ENCODE results near the gene MRPS27. TPM values are rescaled to one million over a fixed set of nuclear protein-coding genes. Genes with fewer than 3 reads are reported as not detected.

Gene MRPS27
- total and polyA plus RNA-seq, 8 donors, result 14.8 to 43.3 (median 23.1) TPM

DNA sequence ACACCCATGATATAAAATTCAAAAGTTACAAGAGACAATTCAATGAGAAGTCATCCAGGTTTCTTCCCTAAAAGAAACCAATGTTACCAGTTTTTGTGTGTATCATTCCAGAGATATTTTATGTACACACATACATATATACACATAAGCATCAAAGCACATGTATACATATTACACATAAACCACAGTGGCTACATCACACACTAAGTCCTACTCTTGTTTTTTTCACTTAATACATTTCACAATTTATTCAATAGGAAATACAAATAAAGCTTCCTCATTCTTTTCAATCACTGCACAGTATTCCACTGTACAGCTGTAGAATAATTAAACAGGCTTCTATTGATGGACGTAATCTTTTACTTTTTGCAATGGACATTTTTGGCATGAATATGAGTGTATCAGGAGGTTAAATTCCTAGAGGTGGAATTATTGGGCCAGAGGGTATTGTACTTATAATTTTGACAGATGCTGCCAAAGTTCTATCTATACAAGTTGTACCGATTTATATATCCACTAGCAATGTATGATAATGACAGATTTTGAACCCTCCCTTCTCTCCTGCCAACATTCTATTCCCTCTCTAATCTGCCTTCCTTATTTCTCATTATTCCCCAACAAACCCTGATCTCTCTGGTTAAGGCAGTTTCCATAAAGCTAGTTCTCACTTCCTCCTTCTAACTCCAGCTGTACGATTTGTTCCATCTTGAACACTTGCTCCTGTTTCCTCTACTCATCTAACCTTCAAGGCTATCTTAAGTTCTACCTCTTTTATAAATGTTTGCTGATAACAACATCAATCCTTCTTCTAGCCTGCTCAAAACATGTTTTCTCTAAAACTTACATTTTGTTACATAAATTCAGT, 35.2 kb downstream of the MRPS27 start:
- no peaks in the 10 kb centered on the region for H3K27me3 ChIP-seq
- WGBS, 5 donors, result 36 to 76% (median 57%) methylated on average over 3 of the region's 3 CpGs
- TF ChIP-seq POLR2AphosphoS5 (IDR thresholded peaks at IDR 0.05), result no peak
- no peak for TF ChIP-seq POLR2A (IDR thresholded peaks at IDR 0.05)
- TF ChIP-seq, protein P1, sequence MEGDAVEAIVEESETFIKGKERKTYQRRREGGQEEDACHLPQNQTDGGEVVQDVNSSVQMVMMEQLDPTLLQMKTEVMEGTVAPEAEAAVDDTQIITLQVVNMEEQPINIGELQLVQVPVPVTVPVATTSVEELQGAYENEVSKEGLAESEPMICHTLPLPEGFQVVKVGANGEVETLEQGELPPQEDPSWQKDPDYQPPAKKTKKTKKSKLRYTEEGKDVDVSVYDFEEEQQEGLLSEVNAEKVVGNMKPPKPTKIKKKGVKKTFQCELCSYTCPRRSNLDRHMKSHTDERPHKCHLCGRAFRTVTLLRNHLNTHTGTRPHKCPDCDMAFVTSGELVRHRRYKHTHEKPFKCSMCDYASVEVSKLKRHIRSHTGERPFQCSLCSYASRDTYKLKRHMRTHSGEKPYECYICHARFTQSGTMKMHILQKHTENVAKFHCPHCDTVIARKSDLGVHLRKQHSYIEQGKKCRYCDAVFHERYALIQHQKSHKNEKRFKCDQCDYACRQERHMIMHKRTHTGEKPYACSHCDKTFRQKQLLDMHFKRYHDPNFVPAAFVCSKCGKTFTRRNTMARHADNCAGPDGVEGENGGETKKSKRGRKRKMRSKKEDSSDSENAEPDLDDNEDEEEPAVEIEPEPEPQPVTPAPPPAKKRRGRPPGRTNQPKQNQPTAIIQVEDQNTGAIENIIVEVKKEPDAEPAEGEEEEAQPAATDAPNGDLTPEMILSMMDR (IDR thresholded peaks at IDR 0.05), result no peak
- TF ChIP-seq EP300 (IDR thresholded peaks at IDR 0.05), result no peak
- H3K36me3 ChIP-seq, result peaks cover 0 to 29% (median 12%) of the 10 kb centered on the region in 4 donors
- peaks cover 0 to 54% (median 26%) of the 10 kb centered on the region in 4 donors for H3K4me1 ChIP-seq
- no peaks in the 10 kb centered on the region for H3K9me3 ChIP-seq
- H3K4me3 ChIP-seq, result no peak overlapping the region
- H3K27ac ChIP-seq, result no peak overlapping the region
- DNase-seq, result no peak
- intact Hi-C loops (cut with DNase I; ENCODE audit: low total_unique reads), result no loop called here

- Histone ChIP-seq H3K4me1 (peaks cover 0 to 42% (median 26%) of the 10 kb centered on the region in 4 donors), H3K27me3 (no peaks in the 10 kb centered on the region), H3K9me3 (no peaks in the 10 kb centered on the region), H3K36me3 (peaks cover 0 to 17% (median 7%) of the 10 kb centered on the region in 4 donors), H3K27ac (peak overlapping the region in 2 of 5 donors; percentile 53), H3K4me3 (no peak overlapping the region)
- no peak for DNase-seq
- WGBS, 5 donors, result 48 to 72% (median 54%) methylated on average over 2 of the region's 2 CpGs
- intact Hi-C loops (cut with DNase I; ENCODE audit: low total_unique reads), result no loop called here
- TF ChIP-seq POLR2A (IDR thresholded peaks at IDR 0.05) (no peak), POLR2AphosphoS5 (IDR thresholded peaks at IDR 0.05) (no peak), EP300 (IDR thresholded peaks at IDR 0.05) (no peak)
- TF ChIP-seq, protein P1 (IDR thresholded peaks at IDR 0.05), result no peak
Observed at GRCh38 chr5:72283358-72283757, 36.7 kb downstream of the MRPS27 start.

GRCh38 chr5:72282878-72283277, 37.2 kb downstream of the MRPS27 start:
- no peak overlapping the region for H3K4me3 ChIP-seq
- H3K27me3 ChIP-seq, result no peaks in the 10 kb centered on the region
- peaks cover 0 to 41% (median 26%) of the 10 kb centered on the region in 4 donors for H3K4me1 ChIP-seq
- TF ChIP-seq POLR2A (IDR thresholded peaks at IDR 0.05) (no peak), POLR2AphosphoS5 (IDR thresholded peaks at IDR 0.05) (no peak), EP300 (IDR thresholded peaks at IDR 0.05) (no peak)
- TF ChIP-seq, protein P1 (IDR thresholded peaks at IDR 0.05), result no peak
- DNase-seq, result peak in 1 of 2 donors; percentile 23
- peak overlapping the region in 3 of 5 donors; percentile 29 to 53 (median 53) for H3K27ac ChIP-seq
- intact Hi-C loops (cut with DNase I; ENCODE audit: low total_unique reads), result no loop called here
- H3K36me3 ChIP-seq, result peaks cover 0 to 13% (median 5%) of the 10 kb centered on the region in 4 donors
- WGBS, 5 donors, result 61 to 85% (median 79%) methylated on average over 2 of the region's 2 CpGs
- no peaks in the 10 kb centered on the region for H3K9me3 ChIP-seq

DNA sequence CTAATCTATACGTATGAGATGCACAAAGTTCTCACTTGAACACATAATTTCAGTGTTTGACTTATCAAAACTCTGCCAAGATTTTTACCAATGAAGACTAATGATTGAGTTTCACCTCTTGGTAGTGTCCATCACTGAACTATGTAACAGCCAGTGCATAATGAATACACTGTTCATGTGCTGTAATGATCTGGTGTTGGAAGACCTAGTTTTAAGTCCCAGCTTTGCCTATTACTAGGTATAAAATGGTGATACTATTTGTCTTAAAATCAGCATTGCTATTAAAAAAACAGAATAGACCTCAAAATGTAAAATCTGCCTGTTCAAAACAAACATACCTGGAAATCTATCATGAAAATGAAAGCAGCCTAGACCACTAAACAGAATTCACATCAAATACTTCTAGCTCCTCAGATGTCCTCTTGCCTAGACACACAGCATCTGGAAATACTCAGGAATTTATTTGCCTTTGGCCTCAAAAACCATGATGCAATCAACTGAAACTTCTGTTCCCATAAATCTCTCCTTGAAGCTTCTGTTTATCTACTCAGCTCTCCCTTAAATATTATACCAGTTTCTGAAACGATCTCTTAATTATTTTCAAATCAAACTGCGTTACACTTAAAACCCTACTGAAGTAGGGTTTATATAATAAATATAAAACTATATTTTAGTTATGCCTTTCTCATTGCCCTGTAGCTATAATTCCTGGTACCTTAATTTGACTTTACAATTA, 38.1 kb downstream of the MRPS27 start:
- WGBS, 5 donors, result 70 to 84% (median 79%) methylated on average over 3 of the region's 3 CpGs
- H3K27me3 ChIP-seq, result no peaks in the 10 kb centered on the region
- H3K27ac ChIP-seq, result peak overlapping the region in 4 of 5 donors; percentile 12 to 53 (median 38)
- peak in 1 of 2 donors; percentile 54 for DNase-seq
- H3K4me1 ChIP-seq, result peaks cover 0 to 41% (median 26%) of the 10 kb centered on the region in 4 donors
- TF ChIP-seq EP300 (IDR thresholded peaks at IDR 0.05), result no peak
- no peak for TF ChIP-seq POLR2A (IDR thresholded peaks at IDR 0.05)
- TF ChIP-seq POLR2AphosphoS5 (IDR thresholded peaks at IDR 0.05), result peak; percentile 53 to 68 (median 60)
- TF ChIP-seq, protein P1 (IDR thresholded peaks at IDR 0.05), result no peak
- intact Hi-C loops (cut with DNase I; ENCODE audit: low total_unique reads), result no loop called here
- H3K36me3 ChIP-seq, result peaks cover 0 to 7% (median 2%) of the 10 kb centered on the region in 4 donors
- H3K4me3 ChIP-seq, result no peak overlapping the region
- no peaks in the 10 kb centered on the region for H3K9me3 ChIP-seq

All from stomach (tissue), 9 donors.